Left ventricle myocardium inferior (tissue), 1 donor: Measurements from ENCODE around the gene SNX11. TPM values are rescaled to one million over a fixed set of nuclear protein-coding genes. Genes with fewer than 3 reads are reported as not detected.

Experiments
- DNase-seq: peaks from one replicate; pipeline ENCODE4 v3.0.0-alpha.2; 2020
- H3K27ac ChIP-seq: fragments of 200-600 bp; replicated peaks from 2 replicates; pipeline ENCODE4 v1.8.0; 2021
- H3K27me3 ChIP-seq: fragments of 200-600 bp; 2 replicates; pipeline ENCODE4 v1.8.0; 2021; ENCODE audit warnings: low read depth
- H3K36me3 ChIP-seq: fragments of 200-600 bp; 2 replicates; pipeline ENCODE4 v1.8.0; 2021
- H3K4me1 ChIP-seq: fragments of 200-600 bp; 2 replicates; pipeline ENCODE4 v1.8.0; 2021
- H3K4me3 ChIP-seq: fragments of 200-600 bp; 2 replicates; pipeline ENCODE4 v1.8.0; 2021; ENCODE audit warnings: mild to moderate bottlenecking, moderate library complexity
- H3K9me3 ChIP-seq: fragments of 200-600 bp; replicated peaks from 2 replicates; pipeline ENCODE4 v1.8.0; 2021
- intact Hi-C: fragments of 100-400 bp; cut with micrococcal nuclease; formaldehyde crosslinking; loops from one replicate; pipeline ENCODE4 v1.11.0; 2022
- total RNA-seq: library from RNA; stranded (reverse); fragmentation: NEBNext Ultra II Directional; extraction: Animal tissue kit (Norgen Biotek cat#: 25700); gene quantifications from one replicate; pipeline ENCODE4 v1.2.1, GENCODE V29; 2021
- TF ChIP-seq, protein P1 (sequence below): fragments of 200-600 bp; IDR thresholded peaks from 2 replicates; pipeline ENCODE4 v1.8.0; 2021; ENCODE audit warnings: antibody characterized with exemption, mild to moderate bottlenecking, borderline replicate concordance
- donor health status: DM: no; HTN: yes; CAD: no; lungs with severe emphysema.

Gene SNX11
- total RNA-seq, 1 donor from 2014 or later: 11.3 TPM

DNA sequence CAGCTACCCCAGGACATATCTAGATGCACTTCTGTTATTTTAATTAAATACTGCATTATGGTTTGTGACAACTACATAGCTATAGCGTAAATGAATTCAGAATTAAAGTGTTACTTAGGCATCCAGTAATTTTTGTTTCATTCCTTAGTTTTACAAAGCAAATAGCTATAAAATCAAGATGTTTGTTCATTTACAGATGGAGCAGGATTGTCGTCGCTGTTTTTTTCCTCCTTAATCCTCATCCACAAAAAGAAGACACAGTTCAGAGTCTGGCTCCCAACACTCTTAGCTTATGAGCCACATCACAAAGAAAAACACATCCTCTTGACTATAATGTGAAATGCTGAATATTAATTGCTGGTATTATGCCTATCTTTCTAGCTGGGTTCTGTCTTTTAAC is 43.7 kb downstream of the SNX11 start:
- Histone ChIP-seq H3K4me1 (no peaks in the 10 kb centered on the region), H3K27me3 (peaks cover 100% of the 10 kb centered on the region)

DNA sequence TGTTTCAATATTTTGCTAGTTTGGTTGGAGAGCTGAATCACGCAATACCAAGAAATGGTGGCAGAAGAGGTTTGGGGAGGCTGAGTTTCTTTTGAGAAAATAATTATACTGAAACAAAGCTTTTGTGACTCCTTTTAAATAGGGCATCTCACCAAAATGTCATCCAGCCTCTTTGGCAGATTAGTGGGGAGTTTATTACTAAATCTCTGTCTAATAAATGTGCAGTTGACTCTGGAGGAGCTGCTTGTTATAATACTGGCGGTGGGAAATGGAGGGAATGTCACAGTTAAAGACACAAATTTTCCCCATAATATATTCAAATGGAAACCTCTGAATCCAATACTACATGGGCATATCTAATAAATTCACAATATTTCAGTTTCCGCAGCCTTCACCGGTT is 44.7 kb downstream of the SNX11 start:
- TF ChIP-seq, protein P1, sequence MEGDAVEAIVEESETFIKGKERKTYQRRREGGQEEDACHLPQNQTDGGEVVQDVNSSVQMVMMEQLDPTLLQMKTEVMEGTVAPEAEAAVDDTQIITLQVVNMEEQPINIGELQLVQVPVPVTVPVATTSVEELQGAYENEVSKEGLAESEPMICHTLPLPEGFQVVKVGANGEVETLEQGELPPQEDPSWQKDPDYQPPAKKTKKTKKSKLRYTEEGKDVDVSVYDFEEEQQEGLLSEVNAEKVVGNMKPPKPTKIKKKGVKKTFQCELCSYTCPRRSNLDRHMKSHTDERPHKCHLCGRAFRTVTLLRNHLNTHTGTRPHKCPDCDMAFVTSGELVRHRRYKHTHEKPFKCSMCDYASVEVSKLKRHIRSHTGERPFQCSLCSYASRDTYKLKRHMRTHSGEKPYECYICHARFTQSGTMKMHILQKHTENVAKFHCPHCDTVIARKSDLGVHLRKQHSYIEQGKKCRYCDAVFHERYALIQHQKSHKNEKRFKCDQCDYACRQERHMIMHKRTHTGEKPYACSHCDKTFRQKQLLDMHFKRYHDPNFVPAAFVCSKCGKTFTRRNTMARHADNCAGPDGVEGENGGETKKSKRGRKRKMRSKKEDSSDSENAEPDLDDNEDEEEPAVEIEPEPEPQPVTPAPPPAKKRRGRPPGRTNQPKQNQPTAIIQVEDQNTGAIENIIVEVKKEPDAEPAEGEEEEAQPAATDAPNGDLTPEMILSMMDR: no peak
- Histone ChIP-seq H3K4me3 (no peak overlapping the region), H3K4me1 (no peaks in the 10 kb centered on the region), H3K36me3 (no peaks in the 10 kb centered on the region), H3K27me3 (peaks cover 100% of the 10 kb centered on the region), H3K27ac (no peak overlapping the region), H3K9me3 (no peaks in the 10 kb centered on the region)
- DNase-seq: no peak
- intact Hi-C loops: no loop called here

More for the DNA sequence above, 43.7 kb downstream of the SNX11 start:
- H3K9me3 ChIP-seq: no peaks in the 10 kb centered on the region
- intact Hi-C loops: no loop called here
- H3K36me3 ChIP-seq: no peaks in the 10 kb centered on the region
- H3K4me3 ChIP-seq: no peak overlapping the region
- no peak overlapping the region for H3K27ac ChIP-seq
- DNase-seq: no peak
- TF ChIP-seq, protein P1: no peak

DNA sequence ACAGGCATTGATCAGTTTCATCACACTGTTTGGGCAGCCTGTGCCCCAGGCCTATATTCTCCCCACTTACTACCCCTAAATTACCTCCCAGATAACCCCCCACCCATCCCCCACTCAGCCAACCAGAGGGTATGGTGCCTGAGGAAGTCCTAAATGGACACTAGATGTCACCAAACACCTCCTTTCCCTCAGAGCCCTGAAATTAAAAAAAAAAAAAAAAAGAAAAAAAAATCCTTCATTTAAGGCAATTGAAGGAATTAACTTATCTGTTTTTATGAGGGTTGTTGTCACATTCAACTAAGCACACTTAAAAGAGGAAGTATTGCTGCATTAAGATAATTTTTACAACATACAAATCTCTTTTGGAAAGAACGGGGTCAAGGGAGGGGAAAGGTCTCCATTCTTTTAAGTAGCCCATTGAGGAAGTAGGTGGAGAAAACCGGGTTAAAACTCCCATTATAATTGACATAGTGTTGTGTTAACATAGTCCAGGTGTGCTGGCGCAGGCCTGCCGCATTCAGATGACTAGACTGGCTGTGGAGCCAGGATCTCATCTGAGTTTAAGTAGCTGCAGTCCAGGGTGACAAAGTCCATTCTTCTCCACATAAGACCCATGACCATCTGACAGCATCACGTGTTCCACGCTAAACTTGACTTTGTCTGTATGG is 46.3 kb downstream of the SNX11 start:
- DNase-seq: no peak
- no peak overlapping the region for H3K4me3 ChIP-seq
- H3K36me3 ChIP-seq: no peaks in the 10 kb centered on the region
- H3K27ac ChIP-seq: no peak overlapping the region
- TF ChIP-seq, protein P1: peak; percentile 48
- intact Hi-C loops: no loop called here
- no peaks in the 10 kb centered on the region for H3K4me1 ChIP-seq
- peaks cover 93% of the 10 kb centered on the region for H3K27me3 ChIP-seq
- no peaks in the 10 kb centered on the region for H3K9me3 ChIP-seq

DNA sequence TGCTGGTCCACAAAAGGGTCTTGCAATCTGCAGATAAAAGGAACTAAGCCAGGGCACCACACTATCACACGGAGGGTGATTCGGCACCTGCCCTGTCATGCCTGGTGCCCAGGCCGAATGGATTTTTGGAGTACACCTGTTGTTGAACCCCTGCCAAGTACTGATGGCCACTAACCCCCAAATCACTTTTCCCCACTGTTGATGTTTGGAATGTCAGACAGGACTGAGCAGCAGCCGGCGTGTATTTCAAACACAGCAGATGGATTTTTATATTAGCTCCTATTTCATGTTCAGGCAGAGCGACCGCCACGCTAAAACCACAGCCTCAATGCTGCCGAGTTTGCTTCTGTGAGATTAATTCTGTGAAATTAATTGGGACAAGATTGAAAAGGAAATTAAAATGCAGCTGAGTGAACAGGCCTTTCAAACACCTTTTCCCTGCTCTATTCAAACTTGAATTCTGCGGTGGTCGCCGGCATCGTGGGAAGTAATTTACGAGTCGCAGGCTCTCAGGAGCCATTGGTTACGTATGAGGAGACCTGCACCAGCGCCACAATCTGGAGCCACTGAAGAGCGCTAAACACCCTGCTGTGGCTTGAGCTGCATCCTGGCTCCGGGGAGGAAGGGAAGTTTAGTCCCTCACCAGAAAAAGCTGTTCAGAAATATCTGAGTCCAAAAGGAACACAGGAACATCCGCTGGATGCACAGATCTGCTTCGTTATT is 48.5 kb downstream of the SNX11 start:
- intact Hi-C loops: no loop called here
- Histone ChIP-seq H3K27ac (no peak overlapping the region), H3K27me3 (peaks cover 70% of the 10 kb centered on the region), H3K4me3 (no peak overlapping the region), H3K36me3 (no peaks in the 10 kb centered on the region), H3K9me3 (no peaks in the 10 kb centered on the region), H3K4me1 (no peaks in the 10 kb centered on the region)
- TF ChIP-seq, protein P1: no peak
- DNase-seq: no peak

DNA sequence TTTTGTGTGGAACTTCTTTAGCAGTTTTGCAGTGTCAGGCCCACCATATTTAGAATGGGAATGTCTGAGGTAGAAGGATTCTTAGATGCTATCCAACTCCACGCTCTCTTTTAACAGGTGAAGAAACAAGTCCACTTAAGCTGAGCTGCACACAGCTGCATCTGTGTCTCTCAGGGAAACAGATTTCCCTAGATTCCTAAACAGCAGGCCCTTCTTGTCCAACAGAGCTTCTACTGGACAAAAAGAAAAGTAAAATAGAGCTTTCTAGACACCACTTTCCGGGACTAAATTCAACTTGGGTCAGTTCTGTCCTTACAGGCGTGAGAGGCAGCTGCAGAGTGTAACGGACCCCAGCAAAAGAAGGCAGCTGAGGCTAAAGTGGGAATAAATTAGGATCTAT is 51.7 kb downstream of the SNX11 start:
- H3K4me1 ChIP-seq: no peaks in the 10 kb centered on the region
- H3K36me3 ChIP-seq: no peaks in the 10 kb centered on the region
- H3K27ac ChIP-seq: no peak overlapping the region
- no peaks in the 10 kb centered on the region for H3K9me3 ChIP-seq
- no peak overlapping the region for H3K4me3 ChIP-seq
- intact Hi-C loops: no loop called here
- H3K27me3 ChIP-seq: peaks cover 43% of the 10 kb centered on the region
- TF ChIP-seq, protein P1: no peak
- no peak for DNase-seq
